ENCODE measurements around the gene POLE.
A peak's percentile ranks its signal among the peaks of the same experiment; 100 is the strongest.
"Not testable (repeated sequence)": the region's sequence is repeated elsewhere in the genome, so short reads cannot be mapped to it uniquely, and the experiment has no call there.

The POLE gene

GRCh38 chr12:132608231-132609171, 78.6 kb downstream of the POLE start:
- DNase-seq: no peak

GRCh38 chr12:132606927-132607326, 80.2 kb downstream of the POLE start:
- no peak for DNase-seq

- no peak for DNase-seq
Observed at GRCh38 chr12:132606466-132606865, 80.7 kb downstream of the POLE start.

DNA sequence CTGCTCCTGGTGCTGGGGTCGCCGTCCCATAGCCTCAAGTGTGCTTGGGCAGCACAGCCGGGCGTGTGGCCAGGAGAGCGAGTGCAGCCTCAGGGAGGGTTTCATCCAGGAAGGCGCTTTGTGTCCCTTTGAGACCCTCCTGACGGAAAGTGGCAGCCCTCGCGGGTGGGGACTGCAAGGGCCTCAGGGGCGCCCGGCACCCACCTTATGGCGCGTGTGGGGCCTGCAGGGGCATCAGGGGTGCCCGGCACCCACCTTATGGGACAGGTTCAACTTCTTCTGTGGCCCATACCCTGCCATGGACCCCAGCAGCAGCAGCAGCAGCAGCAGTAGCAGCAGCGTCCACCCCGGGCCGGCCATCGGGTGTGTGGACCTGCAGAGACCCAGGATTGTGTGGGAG, 81.2 kb downstream of the POLE start:
- DNase-seq: no peak

DNA sequence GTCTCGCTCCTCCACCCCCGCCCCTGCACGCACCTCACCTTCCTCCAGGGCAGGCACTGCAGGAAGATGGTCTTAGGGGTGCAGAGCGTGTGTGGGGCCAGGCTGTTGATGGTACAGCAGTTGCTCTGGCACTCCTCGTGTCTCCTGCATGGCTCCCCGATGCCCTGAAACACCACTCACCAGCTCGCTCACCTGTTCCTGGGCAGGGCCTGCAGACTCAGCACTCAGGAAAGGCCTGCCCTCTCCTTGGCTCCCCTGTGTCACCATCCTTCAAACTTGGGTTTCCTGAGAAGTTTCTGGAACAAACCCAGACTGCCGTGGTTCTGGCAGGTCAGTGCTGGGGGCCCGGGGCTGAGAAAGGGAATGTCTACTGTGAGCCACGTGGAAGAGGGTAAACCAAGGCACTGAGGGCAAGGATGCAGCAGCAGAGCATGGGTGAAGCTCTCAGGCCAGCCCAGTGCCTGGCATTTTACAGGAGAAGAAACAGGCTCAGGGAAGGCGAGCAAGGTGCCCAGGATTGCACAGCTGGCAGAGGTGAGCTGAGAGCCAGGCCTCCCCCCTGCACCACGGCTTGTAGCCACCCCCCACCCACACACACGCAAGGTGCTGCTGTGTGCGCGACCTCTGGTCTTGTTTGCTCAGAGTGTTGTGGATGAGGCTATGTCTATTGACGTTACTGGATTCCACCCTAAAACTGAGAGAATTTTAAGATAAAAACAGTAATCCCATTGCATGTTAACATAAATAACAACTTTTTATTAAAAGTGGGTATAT, 82.3 kb downstream of the POLE start:
- DNase-seq: no peak

DNA sequence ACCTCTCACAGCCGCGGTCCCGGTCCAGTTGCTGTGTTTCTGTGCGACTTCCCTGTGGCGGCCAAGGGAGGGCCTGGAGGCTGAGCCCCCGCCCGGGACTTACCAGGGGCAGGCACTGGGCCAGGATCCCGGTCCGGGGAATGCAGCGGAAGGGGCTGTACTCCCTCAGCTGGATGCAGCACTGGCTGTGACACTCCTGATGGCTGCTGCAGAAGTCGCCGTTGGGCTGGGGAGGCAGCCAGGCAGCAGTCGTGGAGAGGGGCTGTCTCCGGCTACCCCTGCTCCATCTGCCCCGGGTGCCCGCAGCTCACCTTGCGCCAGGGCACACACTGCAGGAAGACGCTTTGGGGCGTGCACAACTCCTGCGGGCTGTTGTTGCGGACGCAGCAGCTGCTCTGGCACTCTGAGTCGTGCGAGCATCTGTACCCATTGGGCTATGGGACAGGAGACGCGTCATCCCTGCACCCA, 83.0 kb downstream of the POLE start:
- no peak for DNase-seq

DNA sequence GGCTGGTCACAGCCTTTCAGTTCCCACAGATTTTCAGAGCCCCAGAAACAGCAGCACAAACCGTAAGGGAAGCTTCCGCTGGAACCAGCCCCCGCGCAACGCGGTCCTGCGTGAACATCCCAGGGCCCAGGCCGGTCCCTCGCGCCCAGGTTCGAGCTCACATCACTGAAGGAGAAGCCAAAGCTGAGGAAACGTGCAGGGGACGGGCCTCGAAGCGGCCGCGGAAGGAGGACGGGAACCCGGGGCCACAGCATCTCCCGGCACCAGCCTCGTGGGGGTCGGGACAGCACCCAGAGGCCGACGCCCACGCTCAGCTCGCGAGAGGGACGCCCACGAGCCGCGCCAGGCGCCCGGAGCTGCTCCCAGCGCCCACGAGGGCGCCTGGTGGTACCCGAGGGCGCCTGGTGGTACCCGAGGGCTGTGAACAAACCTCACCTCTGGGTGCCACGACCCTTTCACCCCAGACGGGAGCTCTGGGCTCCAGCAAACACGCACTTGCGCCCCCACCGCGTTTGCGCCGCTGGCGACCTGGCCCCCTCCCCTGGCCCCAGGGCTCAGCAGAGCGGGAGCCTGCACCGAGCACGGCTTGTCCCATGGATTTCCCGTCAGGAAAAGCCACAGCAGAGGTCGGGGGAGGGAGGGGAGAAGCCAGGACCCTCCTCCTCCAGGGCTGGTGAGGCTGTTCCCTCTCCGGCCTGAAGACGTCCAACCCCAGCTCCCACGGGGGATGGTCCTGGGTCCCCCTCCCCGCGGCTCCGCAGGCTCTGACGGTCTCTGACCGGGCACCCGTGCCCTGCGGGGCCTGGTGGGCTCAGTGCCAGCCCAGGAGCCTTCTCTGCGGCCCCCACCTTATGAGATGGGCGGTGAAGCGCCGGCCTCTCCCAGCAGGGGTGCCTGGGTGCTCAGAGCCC, 83.6 kb downstream of the POLE start:
- DNase-seq: no peak

DNA sequence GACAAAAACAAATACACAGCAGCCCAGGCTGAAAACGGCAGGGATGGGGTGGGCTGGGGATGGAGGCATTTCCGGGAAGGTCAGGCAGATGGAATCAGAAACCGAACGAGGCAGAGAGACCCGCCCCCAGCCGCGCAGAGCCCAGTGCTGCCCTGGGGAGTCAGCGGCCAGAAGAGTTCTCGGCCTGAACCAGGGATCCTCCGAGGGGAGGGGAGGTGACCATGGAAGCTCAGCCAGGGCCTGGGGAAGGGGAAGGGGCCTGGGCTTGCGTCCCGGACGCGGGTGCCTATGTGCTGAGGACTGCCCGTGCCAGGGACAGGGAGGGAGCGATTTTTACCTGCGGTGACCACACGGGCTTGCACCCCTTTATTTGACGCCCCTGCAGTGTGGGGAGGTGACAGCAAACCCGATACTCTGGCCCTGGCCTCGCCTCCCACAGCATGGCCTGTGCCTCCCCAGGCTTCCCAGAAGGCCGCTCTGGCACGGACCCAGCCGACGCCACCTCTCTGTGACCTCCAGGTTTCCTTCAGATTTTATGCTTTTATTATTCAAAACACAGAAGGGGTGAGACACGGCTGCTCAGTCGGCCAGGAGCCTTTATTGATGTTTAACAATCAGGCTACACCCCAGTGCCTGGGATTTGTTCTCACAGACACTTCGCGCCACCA, 84.4 kb downstream of the POLE start:
- no peak for DNase-seq

DNA sequence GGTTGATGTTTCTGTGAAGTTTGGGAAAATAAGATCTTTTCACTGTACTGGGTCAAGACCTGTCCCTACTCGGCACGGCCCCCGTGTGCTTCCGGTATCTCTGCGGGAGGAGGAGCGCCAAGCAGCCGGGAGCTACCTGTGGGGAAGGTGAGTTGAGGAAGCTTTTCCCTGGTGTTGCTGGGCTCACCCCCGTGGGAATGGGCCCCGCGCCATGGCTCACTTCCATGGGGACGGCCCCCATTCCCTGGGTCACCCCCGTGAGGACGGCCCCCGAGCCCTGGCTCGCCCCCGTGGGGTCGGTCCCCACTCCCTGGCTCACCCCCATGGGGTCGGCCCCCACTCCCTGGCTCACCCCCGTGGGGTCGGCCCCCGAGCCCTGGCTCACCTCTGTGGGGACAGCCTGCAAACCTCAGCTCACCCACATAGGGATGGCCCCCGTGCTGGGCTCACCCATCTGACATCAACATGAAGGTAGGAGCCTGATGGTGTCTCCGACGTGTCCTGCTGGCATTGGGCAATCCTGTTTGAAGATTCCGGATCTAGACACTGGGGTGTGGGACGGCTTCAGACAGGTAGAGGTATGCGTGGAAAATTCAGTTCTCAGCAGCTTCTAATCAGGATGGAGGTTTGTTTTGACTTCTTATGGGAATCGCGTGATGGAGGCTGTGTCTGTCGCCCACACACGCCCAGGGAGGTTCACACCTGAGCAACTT, 85.8 kb downstream of the POLE start:
- no peak for DNase-seq

DNA sequence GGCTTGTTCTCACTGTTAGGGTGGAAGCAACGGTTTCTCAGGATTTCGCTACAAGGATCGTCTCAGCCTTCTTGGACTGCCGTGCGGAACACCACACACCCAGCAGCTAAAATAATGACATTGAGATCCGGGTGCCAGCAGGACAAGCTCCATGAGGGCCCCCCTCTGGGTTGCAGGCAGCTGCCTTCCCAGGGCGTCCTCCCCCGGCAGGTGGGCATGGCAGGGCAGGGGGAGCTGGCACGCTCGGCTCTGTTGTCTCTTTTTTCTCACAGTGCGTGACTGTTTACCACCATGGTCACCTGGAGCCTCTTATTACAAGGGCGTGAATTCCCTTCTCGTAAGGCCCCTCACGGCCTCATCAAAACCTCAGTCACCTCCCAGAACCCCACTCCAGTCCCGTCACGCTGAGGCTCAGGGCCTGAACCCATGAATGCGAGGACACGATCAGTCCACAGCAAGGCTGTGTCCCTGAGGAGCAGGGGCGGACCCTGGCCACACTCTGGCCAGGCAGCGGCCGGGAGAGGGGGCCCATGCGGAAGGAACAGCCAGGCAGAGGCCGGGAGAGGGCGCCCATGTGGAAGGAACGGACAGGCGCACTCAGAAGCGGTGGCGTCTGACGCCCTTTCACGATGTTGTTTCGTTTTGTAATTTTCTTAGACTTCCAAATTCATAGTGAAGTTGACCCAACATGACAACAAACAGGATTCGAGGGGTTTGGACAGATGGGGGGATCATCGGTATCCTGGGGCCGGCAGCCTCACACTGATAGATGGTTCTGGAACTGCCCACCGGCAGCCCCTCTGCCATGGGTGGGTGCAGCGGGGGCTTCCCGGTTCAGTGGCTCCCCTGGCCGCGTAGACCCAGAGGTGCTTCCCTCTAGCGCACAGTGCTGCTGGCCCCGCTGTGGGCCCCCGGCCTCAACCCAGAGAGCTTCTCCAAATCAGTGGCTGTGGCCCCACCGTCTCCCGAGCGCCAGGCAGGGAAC, 86.8 kb downstream of the POLE start:
- DNase-seq: no peak

- not testable (repeated sequence) for DNase-seq
Observed at GRCh38 chr12:132599502-132599901, 87.6 kb downstream of the POLE start.

DNA sequence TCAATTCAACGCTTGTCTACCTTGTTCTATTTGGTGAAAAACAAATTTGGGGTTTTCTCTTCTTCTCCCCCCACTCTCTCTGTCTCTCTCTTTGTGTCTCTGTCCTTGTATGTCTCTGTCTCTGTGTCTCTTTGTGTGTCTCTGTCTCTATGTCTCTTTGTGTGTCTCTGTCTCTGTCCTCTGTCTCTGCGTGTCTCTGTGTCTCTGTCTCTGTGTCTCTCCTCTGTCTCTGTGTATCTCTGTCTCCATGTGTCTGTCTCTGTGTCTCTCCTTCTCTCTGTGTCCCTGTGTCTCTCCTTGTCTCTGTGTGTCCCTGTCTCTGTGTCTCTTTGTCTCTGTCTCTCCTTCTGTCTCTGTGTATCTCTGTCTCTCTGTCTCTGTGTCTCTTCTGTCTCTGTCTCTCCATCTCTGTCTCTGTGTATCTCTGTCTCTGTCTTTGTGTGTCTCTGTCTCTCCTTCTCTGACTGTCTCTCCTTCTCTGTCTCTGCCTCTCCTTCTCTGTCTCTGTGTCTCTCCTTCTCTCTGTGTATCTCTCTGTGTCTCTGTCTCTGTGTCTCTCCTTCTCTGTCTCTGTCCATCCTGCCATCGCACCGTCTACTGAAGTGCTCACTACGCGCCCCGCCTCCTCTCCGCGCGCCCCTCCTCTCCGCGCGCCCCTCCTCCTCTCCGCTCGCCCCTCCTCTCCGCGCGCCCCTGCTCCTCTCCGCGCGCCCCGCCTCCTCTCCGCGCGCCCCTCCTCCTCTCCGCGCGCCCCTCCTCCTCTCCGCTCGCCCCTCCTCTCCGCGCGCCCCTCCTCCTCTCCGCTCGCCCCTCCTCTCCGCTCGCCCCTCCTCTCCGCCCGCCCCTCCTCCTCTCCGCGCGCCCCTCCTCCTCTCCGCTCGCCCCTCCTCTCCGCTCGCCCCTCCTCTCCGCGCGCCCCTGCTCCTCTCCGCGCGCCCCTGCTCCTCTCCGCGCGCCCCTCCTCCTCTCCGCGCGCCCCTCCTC, 89.5 kb downstream of the POLE start:
- no peak for DNase-seq

DNA sequence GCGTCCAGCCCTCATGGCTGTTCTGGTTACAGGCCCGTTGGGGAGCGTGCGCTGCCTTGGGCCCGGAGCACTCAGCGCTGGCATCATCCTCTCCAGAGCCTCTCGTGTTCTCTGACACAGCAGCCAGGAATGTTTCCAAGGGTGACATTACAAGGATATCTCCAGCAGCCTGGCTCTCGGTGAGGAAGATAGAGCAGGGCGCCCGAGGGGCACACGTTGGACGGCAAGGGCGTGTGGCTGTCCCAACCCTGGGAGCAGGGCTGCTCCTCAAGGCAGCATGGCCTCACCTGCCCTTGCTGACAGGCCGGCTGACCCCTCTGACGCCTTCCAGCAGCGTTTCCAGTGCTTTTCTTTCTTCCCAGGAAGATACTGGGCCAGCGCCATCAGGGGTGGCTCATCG, 91.1 kb downstream of the POLE start:
- peak; percentile 93 for DNase-seq

DNA sequence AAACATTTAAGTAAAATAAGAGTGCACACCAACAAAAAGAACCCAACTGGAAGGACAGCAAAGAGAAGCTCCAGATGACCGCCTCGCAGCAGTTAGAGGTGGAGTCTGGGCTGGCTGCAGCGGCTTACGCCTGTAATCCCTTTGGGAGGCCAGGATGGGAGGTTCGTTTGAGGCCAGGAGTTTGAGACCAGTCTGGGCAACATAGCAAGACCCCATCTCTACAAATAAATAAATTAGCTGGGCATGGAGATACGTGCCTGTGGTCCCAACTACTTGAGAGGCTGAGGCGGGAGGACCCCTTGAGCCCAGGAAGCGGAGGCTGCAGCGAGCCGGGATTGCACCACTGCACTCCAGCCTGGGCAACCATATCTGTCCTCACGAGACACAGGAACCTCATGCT, 92.0 kb downstream of the POLE start:
- DNase-seq: no peak

GRCh38 chr12:132593938-132594358, 93.2 kb downstream of the POLE start:
- no peak for DNase-seq

DNA sequence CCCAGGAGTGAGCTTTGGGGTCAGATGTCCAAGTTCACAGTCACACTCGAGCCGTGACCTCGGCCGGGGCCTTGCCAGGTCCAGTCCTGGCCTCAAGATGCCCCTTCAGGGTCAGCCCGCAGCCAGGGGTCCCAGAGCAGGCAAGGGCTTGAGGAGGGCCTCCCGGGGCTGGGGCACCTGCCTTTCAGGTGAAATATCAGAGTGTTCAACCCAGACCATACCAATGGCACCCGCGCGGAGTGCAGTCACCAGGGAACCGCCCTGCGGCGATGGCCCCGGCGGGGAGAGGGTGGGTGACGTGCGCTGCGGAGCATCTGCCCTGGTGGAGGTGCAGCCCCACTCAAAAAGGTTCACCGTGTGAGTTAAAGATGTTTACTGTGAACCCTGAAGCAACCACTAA, 93.6 kb downstream of the POLE start:
- DNase-seq: no peak

DNA sequence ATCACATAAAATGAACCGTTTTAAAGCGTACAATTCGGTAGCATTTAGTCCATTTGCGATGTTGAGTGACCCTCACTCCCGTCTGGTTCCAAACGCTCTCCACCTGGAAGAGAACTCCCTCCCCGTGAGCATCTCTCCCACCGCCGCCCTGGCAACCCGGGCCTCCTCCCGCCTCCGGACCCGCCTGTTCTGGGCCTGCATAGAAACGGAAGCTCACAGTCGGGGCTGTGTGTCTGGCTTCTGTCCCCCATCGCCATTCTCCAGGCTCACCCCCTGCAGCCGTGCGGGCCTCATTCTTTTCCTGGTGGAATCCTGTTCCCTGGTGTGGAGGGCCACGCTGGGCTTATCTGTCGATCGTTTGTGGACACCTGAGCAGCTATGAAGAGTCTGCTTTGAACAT, 94.1 kb downstream of the POLE start:
- no peak for DNase-seq

- no peak for DNase-seq
Observed at GRCh38 chr12:132592282-132592970, 94.7 kb downstream of the POLE start.
